K562 (cell line): ENCODE data around the gene SLC39A7. TPM values are rescaled to one million over a fixed set of nuclear protein-coding genes. Genes with fewer than 3 reads are reported as not detected.

Source experiments
- ATAC-seq: fragments of 200-7000 bp; cut with Tn5 transposase; 3 replicates; pipeline ENCODE4 v1.9.1; 2020; ENCODE audit warnings: moderate library complexity
- BruUV-seq: library from RNA; stranded (reverse); fragments of 400-500 nt; replicated peaks from 2 replicates; lab custom pipeline; 2021; lab: Mats Ljungman, UMichigan
- CTCF ChIA-PET: fragments of 300-600 bp; formaldehyde crosslinking; extraction: SDS; loops from one replicate; lab custom pipeline; 2021; ENCODE audit warnings: low intra/inter-chr PET ratio; lab: Yijun Ruan, JAX
- POLR2A ChIA-PET: fragments of 300-600, 350-650 bp; sonication (Branson Sonifier 250); formaldehyde crosslinking; extraction: SDS; loops from one replicate; lab custom pipeline; 2021; ENCODE audit warnings: antibody characterized with exemption, inconsistent platforms; lab: Yijun Ruan, JAX
- DNase-seq, 4 experiments: peaks; one replicate each; pipeline versions ENCODE4 v3.0.0 to v3.0.0-alpha.2; 2011 to 2018; ENCODE audit warnings: low spot score in 3 of 4, mixed read lengths in 3 of 4; ENCODE audit errors: extremely low read depth in 1 of 4
- FAIRE-seq: peaks from 2 replicates; lab custom pipeline; 2011; peaks lifted over from hg19 to GRCh38; lab: Jason Lieb, UNC
- H2AFZ ChIP-seq: 2 replicates; pipeline ENCODE4 v1.6.0; 2011; ENCODE audit warnings: low read depth, low read length, control low read depth, inconsistent platforms
- H3K27ac ChIP-seq: fragments of 200-600 bp; 3 replicates; pipeline ENCODE4 v1.8.0; 2011; ENCODE audit warnings: low read depth, mild to moderate bottlenecking, control low read depth, inconsistent platforms, low read length, moderate library complexity, mixed read lengths; ENCODE audit errors: extremely low read depth
- H3K27me3 ChIP-seq, 2 experiments: fragments of 300-600 bp in 1 of 2; 2 replicates in 1 of 2; 3 replicates in 1 of 2; pipeline versions ENCODE4 v1.6.0 to v1.8.0; 2011; ENCODE audit warnings: inconsistent platforms in 2 of 2, low read length in 2 of 2, mild to moderate bottlenecking in 1 of 2, mixed read lengths in 1 of 2, moderate library complexity in 1 of 2; ENCODE audit not compliant: control insufficient read depth in 2 of 2, insufficient read depth in 2 of 2
- H3K36me3 ChIP-seq: fragments of 300-600 bp; 3 replicates; pipeline ENCODE4 v1.8.0; 2011; ENCODE audit warnings: mild to moderate bottlenecking, low read length, inconsistent platforms; ENCODE audit not compliant: control insufficient read depth, insufficient read depth
- H3K4me1 ChIP-seq, 2 experiments: fragments of 200-600 bp in 1 of 2; replicated peaks in 1 of 2; 2 replicates in 1 of 2; 3 replicates in 1 of 2; pipeline versions ENCODE4 v1.5.1 to v1.8.0; 2011; ENCODE audit warnings: inconsistent platforms in 2 of 2, low read length in 2 of 2, mild to moderate bottlenecking in 1 of 2, mixed read lengths in 1 of 2, moderate library complexity in 1 of 2; ENCODE audit not compliant: control insufficient read depth in 2 of 2, insufficient read depth in 2 of 2
- H3K4me2 ChIP-seq: 2 replicates; pipeline ENCODE4 v1.6.1; 2011; ENCODE audit warnings: low read length, control low read depth, inconsistent platforms, mixed read lengths; ENCODE audit not compliant: insufficient read depth
- H3K4me3 ChIP-seq: fragments of 200-600 bp; sonication (generic), shearing (Covaris generic); 2 replicates; pipeline ENCODE4 v1.5.1; 2016; ENCODE audit warnings: control low read depth, inconsistent platforms
- H3K79me2 ChIP-seq: fragments of 200-600 bp; 3 replicates; pipeline ENCODE4 v1.8.0; 2011; ENCODE audit warnings: low read length, inconsistent platforms; ENCODE audit not compliant: control insufficient read depth, insufficient read depth
- H3K9ac ChIP-seq, 2 experiments: 2 replicates each; pipeline versions ENCODE4 v1.6.0 to v1.6.1; 2011; ENCODE audit warnings: low read depth in 2 of 2, low read length in 2 of 2, control low read depth in 1 of 2, inconsistent platforms in 1 of 2, mild to moderate bottlenecking in 1 of 2, mixed read lengths in 1 of 2; ENCODE audit not compliant: insufficient read depth in 1 of 2
- H3K9me1 ChIP-seq: one replicate; pipeline ENCODE4 v1.6.0; 2011; ENCODE audit warnings: inconsistent platforms, mild to moderate bottlenecking, low read length, moderate library complexity; ENCODE audit not compliant: control insufficient read depth, insufficient read depth
- H3K9me3 ChIP-seq: replicated peaks from 2 replicates; pipeline ENCODE4 v1.5.1; 2011; ENCODE audit warnings: low read depth, low read length, inconsistent platforms; ENCODE audit not compliant: control insufficient read depth, insufficient read depth
- H4K20me1 ChIP-seq: replicated peaks from 2 replicates; pipeline ENCODE4 v1.6.1; 2011; ENCODE audit warnings: low read length, inconsistent platforms, mixed read lengths; ENCODE audit not compliant: control insufficient read depth, insufficient read depth
- C11orf30 ChIP-seq: fragments of 450-650 bp; IDR thresholded peaks from 2 replicates; pipeline ENCODE4 v1.6.1; 2016; ENCODE audit warnings: low read depth, mild to moderate bottlenecking
- HLTF ChIP-seq: fragments of 450-650 bp; IDR thresholded peaks from 2 replicates; pipeline ENCODE4 v1.6.1; 2016
- KLF13 ChIP-seq: fragments of 450-650 bp; IDR thresholded peaks from 2 replicates; pipeline ENCODE4 v1.6.1; 2016; ENCODE audit warnings: missing genetic modification characterization, low read depth, mild to moderate bottlenecking, missing compliant biosample characterization, moderate library complexity, borderline replicate concordance
- MIER1 ChIP-seq: fragments of 450-650 bp; IDR thresholded peaks from 2 replicates; pipeline ENCODE4 v1.6.1; 2016; ENCODE audit warnings: antibody characterized with exemption, mild to moderate bottlenecking, low read depth
- ZBTB7A ChIP-seq: IDR thresholded peaks from 2 replicates; pipeline ENCODE4 v1.6.1; 2011; ENCODE audit warnings: low read depth, mild to moderate bottlenecking, low read length, moderate library complexity, borderline replicate concordance; ENCODE audit not compliant: control insufficient read depth
- WGBS: fragments of 100-300 bp; shearing (Covaris generic); methylation state at CpG from one replicate; pipeline ENCODE4 v1.1.6; 2016; ENCODE audit warnings: low coverage, mixed read lengths; ENCODE audit not compliant: insufficient coverage; ENCODE audit errors: missing lambda C conversion rate; 5-methylcytosine and 5-hydroxymethylcytosine counted together
- in situ Hi-C: fragments of 300-500 bp; cut with MboI; formaldehyde crosslinking; loops from 4 replicates; pipeline ENCODE4 v1.15.0; 2018; ENCODE audit warnings: inconsistent platforms, mixed read lengths
- intact Hi-C: fragments of 100-400 bp; cut with micrococcal nuclease; formaldehyde crosslinking; loops from 2 replicates; pipeline ENCODE4 v1.14.2; 2022
- polyA plus RNA-seq, 8 experiments: library from polyadenylated mRNA; depleted of rRNA in 4 of 8; stranded (reverse) in 5 of 8; unstranded in 3 of 8; fragments of >200 nt; fragmentation: Nextera tagmentation in 2 of 8; fragmentation: Illumina TruSeq in 1 of 8; extraction: Ambion mirVana in 2 of 8; extraction: Trizol in 1 of 8; gene quantifications; 2 replicates each; pipeline versions ENCODE4 v1.2.1 to v1.2.3, GENCODE V29; 2011 to 2014; ENCODE audit warnings: inconsistent platforms in 1 of 8, missing spikeins in 1 of 8
- total RNA-seq, 7 experiments: library from RNA; depleted of rRNA in 6 of 7; stranded (reverse); fragments of >200 nt in 6 of 7; fragmentation: Illumina TruSeq in 2 of 7; extraction: Trizol in 2 of 7; gene quantifications; 2 replicates each; pipeline versions ENCODE4 v1.2.1 to v1.2.3, GENCODE V29; 2011 to 2021; ENCODE audit warnings: low replicate concordance in 1 of 7

The SLC39A7 gene
- total and polyA plus RNA-seq, 9 of the 15 experiments (the other 6 are each of a cell fraction or from before 2014, with no cell fraction given): 21.7 to 169 (median 121) TPM

DNA sequence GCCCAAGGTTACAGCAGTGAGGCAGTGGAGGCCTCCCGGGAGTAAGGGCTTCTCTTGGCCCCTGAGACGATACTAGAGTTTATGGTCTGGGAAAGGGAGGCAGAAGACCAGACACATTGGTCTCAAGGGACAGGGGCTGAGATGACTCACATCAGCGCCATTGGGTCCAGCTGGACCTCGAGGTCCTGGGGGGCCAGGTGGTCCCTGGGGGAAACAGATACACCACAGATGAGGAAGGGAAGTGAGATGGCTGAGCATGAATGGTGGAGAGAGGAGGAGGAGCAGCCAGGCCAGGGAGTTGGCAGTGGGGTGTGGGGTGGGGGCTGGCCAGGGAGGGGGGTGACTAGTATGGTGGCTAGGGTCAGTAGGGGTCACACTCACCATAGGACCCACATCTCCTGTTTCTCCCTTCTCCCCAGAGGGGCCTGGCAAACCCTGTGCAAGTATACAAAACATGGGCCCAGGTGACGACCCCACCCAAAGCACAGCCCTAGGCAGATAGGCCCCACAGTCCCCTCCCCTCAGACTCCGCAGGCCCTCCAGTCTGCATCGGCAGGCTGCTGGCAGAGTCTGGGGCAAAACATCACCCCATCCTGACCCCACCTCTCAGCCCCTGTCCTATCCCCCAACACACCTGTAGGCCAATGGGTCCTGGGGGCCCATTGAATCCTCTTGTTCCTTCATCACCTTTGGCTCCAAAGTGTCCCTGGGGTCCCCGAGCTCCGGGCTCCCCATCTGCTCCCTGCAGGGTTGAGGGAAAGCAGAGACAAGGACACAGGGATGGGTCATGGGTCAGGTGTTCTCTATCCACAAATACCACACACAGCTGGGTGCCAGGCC is 30.3 kb upstream of the SLC39A7 start:
- H3K36me3 ChIP-seq: no peaks in the 10 kb centered on the region
- ATAC-seq (peak; percentile 11; the same call in 1 of the 3 replicates), FAIRE-seq (no peak), DNase-seq (no peak)
- H3K9ac ChIP-seq: peak overlapping the region in 1 of 2 experiments; percentile 59; a peak in 1 of 4 replicates
- no peak overlapping the region for H2AFZ ChIP-seq
- POLR2A ChIA-PET: interaction anchor here (1.1 kb wide), 1 partner anchor 79 kb away, joined by 4 read pairs; no protein-coding TSS in a partner anchor
- peaks cover 0 to 9% of the 10 kb centered on the region in 2 experiments; a peak in 1 of 5 replicates for H3K4me1 ChIP-seq
- no peak overlapping the region for H3K4me3 ChIP-seq
- BruUV-seq: no TSS peak
- CTCF ChIA-PET: interaction anchor here (1.1 to 2.7 kb wide), 2 partner anchors 22 to 47 kb away, joined by 3 to 20 read pairs; no protein-coding TSS in a partner anchor
- TF ChIP-seq KLF13 (tag) (no peak), C11orf30 (no peak), ZBTB7A (peak; percentile 34; the same call in 1 of the 2 replicates), HLTF (no peak), MIER1 (no peak)
- in situ Hi-C loops (no loop called here), intact Hi-C loops (no loop called here)
- no peak overlapping the region for H3K4me2 ChIP-seq
- peaks cover 7 to 27% of the 10 kb centered on the region in 2 experiments; a peak in 4 of 5 replicates for H3K27me3 ChIP-seq
- H4K20me1 ChIP-seq: peaks cover 4% of the 10 kb centered on the region; the same call in 1 of the 2 replicates
- WGBS: 33% methylated on average over 8 of the region's 9 CpGs
- H3K9me1 ChIP-seq: no peaks in the 10 kb centered on the region
- no peak overlapping the region for H3K27ac ChIP-seq
- H3K79me2 ChIP-seq: no peaks in the 10 kb centered on the region
- H3K9me3 ChIP-seq: no peaks in the 10 kb centered on the region
